ENCODE data around the gene FHL1. TPM values are rescaled to one million over a fixed set of nuclear protein-coding genes. Genes with fewer than 3 reads are reported as not detected.
A peak's percentile ranks its signal among the peaks of the same experiment; 100 is the strongest.
"Not testable (repeated sequence)": the region's sequence is repeated elsewhere in the genome, so short reads cannot be mapped to it uniquely, and the experiment has no call there.

The FHL1 gene
- 70.8 TPM for polyA plus RNA-seq (2012; ENCODE audit: insufficient read depth, insufficient read length, low read depth)

GRCh38 chrX:136147315-136147901 is at the start of gene FHL1:
FHL1 (plus strand) TSS chrX:136147533.
- H3K4me3 ChIP-seq (ENCODE audit: low read depth, low read length) = peak within 1 kb of the TSS; percentile 62
- DNase-seq = peak; percentile 73
- no peaks in the 10 kb centered on the region for H3K27me3 ChIP-seq

GRCh38 chrX:136097871-136098805 is 49.2 kb upstream of the FHL1 start:
- H3K27me3 ChIP-seq = no peaks in the 10 kb centered on the region
- H3K4me1 ChIP-seq = no peaks in the 10 kb centered on the region
- TF ChIP-seq CTCF (IDR thresholded peaks at IDR 0.05; ENCODE audit: low read depth, low read length) = no peak
- no peaks in the 10 kb centered on the region for H3K36me3 ChIP-seq
- H3K9me3 ChIP-seq = no peaks in the 10 kb centered on the region
- DNase-seq = no peak
- no peak overlapping the region for H3K4me3 ChIP-seq (ENCODE audit: low read depth, low read length)

More at GRCh38 chrX:136147315-136147901, at the start of gene FHL1:
- no peaks in the 10 kb centered on the region for H3K9me3 ChIP-seq
- TF ChIP-seq CTCF (IDR thresholded peaks at IDR 0.05; ENCODE audit: low read depth, low read length) = no peak
- no peaks in the 10 kb centered on the region for H3K4me1 ChIP-seq
- H3K36me3 ChIP-seq = no peaks in the 10 kb centered on the region

- no peak for DNase-seq
- H3K36me3 ChIP-seq = no peaks in the 10 kb centered on the region
- no peaks in the 10 kb centered on the region for H3K4me1 ChIP-seq
- no peaks in the 10 kb centered on the region for H3K9me3 ChIP-seq
- H3K27me3 ChIP-seq = no peaks in the 10 kb centered on the region
- no peak for TF ChIP-seq CTCF (IDR thresholded peaks at IDR 0.05; ENCODE audit: low read depth, low read length)
- no peak overlapping the region for H3K4me3 ChIP-seq (ENCODE audit: low read depth, low read length)
These were observed 42.4 kb upstream of the FHL1 start for GRCh38 chrX:136104936-136105335.

- no peak for TF ChIP-seq CTCF (IDR thresholded peaks at IDR 0.05; ENCODE audit: low read depth, low read length)
- H3K4me3 ChIP-seq (ENCODE audit: low read depth, low read length) = no peak overlapping the region
- H3K4me1 ChIP-seq = no peaks in the 10 kb centered on the region
- no peaks in the 10 kb centered on the region for H3K36me3 ChIP-seq
- H3K27me3 ChIP-seq = no peaks in the 10 kb centered on the region
- no peaks in the 10 kb centered on the region for H3K9me3 ChIP-seq
- no peak for DNase-seq
These were observed 40.3 kb upstream of the FHL1 start for GRCh38 chrX:136106920-136107528.

- not testable (repeated sequence) for H3K9me3 ChIP-seq; DNase-seq; H3K4me1 ChIP-seq; H3K36me3 ChIP-seq; H3K27me3 ChIP-seq; H3K4me3 ChIP-seq (ENCODE audit: low read depth, low read length)
These were observed 38.4 kb upstream of the FHL1 start for GRCh38 chrX:136108905-136109304.

GRCh38 chrX:136112286-136112685 is 35.0 kb upstream of the FHL1 start:
- no peak for DNase-seq
- no peak for TF ChIP-seq CTCF (IDR thresholded peaks at IDR 0.05; ENCODE audit: low read depth, low read length)
- H3K27me3 ChIP-seq = no peaks in the 10 kb centered on the region
- no peaks in the 10 kb centered on the region for H3K9me3 ChIP-seq
- H3K4me1 ChIP-seq = no peaks in the 10 kb centered on the region
- no peaks in the 10 kb centered on the region for H3K36me3 ChIP-seq
- H3K4me3 ChIP-seq (ENCODE audit: low read depth, low read length) = no peak overlapping the region
